Central memory CD8-positive, alpha-beta T cell (primary cell): ENCODE measurements around the gene CPNE6.

ENCODE experiments used
- ATAC-seq: fragments of 150-1000 bp; cut with Tn5 transposase; replicated peaks from 2 replicates; pipeline ENCODE4 v1.10.0; 2022; ENCODE audit warnings: mild to moderate bottlenecking, moderate FRiP score, moderate number of reproducible peaks; ENCODE audit not compliant: poor library complexity, severe bottlenecking; ENCODE audit errors: extremely low read depth
- DNase-seq, 2 donors: peaks; one replicate each; pipeline ENCODE4 v3.0.0; 2021; ENCODE audit warnings: low spot score in 2 of 2
- H3K27ac Mint-ChIP-seq: one replicate; pipeline ENCODE4 v1.8.0; 2022; ENCODE audit warnings: low read depth, mild to moderate bottlenecking, moderate library complexity, mixed read lengths
- H3K27me3 Mint-ChIP-seq: one replicate; pipeline ENCODE4 v1.8.0; 2022; ENCODE audit warnings: mixed read lengths
- H3K36me3 Mint-ChIP-seq: one replicate; pipeline ENCODE4 v1.8.0; 2022; ENCODE audit warnings: mild to moderate bottlenecking, moderate library complexity, mixed read lengths; ENCODE audit not compliant: insufficient read depth
- H3K4me1 Mint-ChIP-seq: one replicate; pipeline ENCODE4 v1.8.0; 2022; ENCODE audit warnings: mixed read lengths
- H3K4me3 Mint-ChIP-seq: one replicate; pipeline ENCODE4 v1.8.0; 2022; ENCODE audit warnings: mild to moderate bottlenecking, moderate library complexity, mixed read lengths
- H3K9me3 Mint-ChIP-seq: one replicate; pipeline ENCODE4 v1.8.0; 2022; ENCODE audit warnings: mixed read lengths

The CPNE6 gene

GRCh38 chr14:24066496-24067132, 4.7 kb upstream of the CPNE6 start:
- H3K27me3 Mint-ChIP-seq: peaks cover 20% of the 10 kb centered on the region
- ATAC-seq (no peak), DNase-seq (no peak)
- no peak overlapping the region for H3K4me3 Mint-ChIP-seq
- no peaks in the 10 kb centered on the region for H3K9me3 Mint-ChIP-seq
- peaks cover 5% of the 10 kb centered on the region for H3K4me1 Mint-ChIP-seq
- no peak overlapping the region for H3K27ac Mint-ChIP-seq
- H3K36me3 Mint-ChIP-seq: no peaks in the 10 kb centered on the region

- peaks cover 5% of the 10 kb centered on the region for H3K4me1 Mint-ChIP-seq
- no peak for ATAC-seq
- no peak overlapping the region for H3K4me3 Mint-ChIP-seq
- no peaks in the 10 kb centered on the region for H3K9me3 Mint-ChIP-seq
- H3K36me3 Mint-ChIP-seq: no peaks in the 10 kb centered on the region
- peaks cover 20% of the 10 kb centered on the region for H3K27me3 Mint-ChIP-seq
- H3K27ac Mint-ChIP-seq: no peak overlapping the region
- DNase-seq: no peak
Measured at GRCh38 chr14:24067133-24068082, 4.0 kb upstream of the CPNE6 start.

DNA sequence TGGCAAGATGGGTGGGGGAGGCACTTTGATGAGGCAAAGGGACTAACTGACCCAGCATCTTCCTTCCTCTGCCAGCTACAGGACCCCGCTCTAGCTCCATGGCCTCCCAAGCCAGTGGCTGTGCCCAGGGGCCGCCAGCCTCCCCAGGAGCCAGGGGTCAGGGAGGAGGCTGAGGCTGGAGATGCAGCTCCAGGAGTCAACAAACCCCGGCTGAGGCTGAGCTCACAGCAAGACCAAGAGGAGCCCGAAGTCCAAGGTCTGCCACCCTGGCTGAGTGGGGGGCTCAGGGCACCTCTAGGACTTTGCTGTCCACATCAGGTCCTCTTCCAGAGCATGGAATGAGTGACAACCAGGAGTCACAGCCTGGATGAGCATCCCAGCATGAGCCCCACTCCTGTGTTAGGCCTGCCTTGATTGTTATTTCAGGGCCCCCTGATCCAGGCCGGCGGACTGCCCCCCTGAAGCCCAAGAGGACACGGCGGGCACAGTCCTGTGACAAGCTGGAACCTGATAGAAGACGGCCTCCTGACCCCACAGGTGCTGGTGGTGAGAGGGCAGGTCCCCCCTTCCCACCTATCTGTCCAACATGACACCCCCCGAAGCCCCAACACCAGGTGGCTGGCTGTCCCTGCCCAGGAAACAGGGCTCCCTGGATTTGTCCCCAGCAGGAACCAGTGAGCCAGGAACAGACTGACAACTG, 2.5 kb upstream of the CPNE6 start:
- Mint-ChIP-seq H3K36me3 (no peaks in the 10 kb centered on the region), H3K4me3 (no peak overlapping the region), H3K9me3 (no peaks in the 10 kb centered on the region), H3K27ac (no peak overlapping the region), H3K4me1 (peaks cover 5% of the 10 kb centered on the region), H3K27me3 (peaks cover 20% of the 10 kb centered on the region)
- DNase-seq (no peak), ATAC-seq (no peak)

GRCh38 chr14:24069411-24069735, 2.0 kb upstream of the CPNE6 start:
- Mint-ChIP-seq H3K27me3 (peaks cover 20% of the 10 kb centered on the region), H3K4me1 (peaks cover 5% of the 10 kb centered on the region), H3K9me3 (no peaks in the 10 kb centered on the region), H3K4me3 (no peak overlapping the region), H3K27ac (no peak overlapping the region), H3K36me3 (no peaks in the 10 kb centered on the region)
- no peak for DNase-seq
- ATAC-seq: no peak

DNA sequence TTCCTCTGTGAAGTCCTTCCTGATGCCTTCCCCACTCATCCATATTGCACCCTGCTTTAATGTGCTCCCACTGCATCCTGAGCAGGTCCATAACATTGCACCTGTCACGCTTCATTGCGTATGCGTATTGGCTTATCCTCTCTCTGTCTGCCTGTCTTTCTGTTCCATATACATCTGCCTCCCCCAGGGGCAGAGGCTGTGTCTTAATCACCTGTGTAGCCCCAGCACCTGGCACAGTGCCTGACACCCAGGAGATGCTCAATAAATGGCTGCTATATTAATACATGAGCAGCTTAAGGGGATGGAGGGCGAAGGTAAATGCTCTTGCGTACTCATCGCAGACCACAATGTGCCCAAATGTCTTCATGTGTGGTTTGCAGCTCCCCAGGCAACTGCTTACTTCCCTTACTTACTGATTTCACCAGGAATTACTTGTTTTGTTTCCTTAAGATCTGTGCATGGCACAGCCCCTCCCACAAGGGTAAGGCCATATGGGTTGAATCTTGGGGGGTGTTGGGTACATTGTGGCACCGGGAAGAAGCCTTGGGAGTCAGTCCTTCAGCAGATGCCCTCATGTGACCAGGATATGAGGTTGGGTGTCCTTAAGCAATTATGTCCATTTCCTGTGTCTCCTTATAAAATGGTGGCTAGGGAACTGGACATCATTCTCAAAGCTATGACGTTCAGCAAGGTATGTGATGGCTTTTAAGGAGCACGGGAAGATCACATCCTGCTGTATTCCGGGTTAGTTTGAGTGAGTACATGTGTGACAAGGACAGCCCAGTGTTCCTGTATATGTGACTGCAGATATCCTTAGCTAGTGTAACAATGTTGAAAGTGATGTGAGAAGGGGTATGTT, 848 bp upstream of the CPNE6 start:
- no peak overlapping the region for H3K4me3 Mint-ChIP-seq
- peaks cover 20% of the 10 kb centered on the region for H3K27me3 Mint-ChIP-seq
- no peaks in the 10 kb centered on the region for H3K36me3 Mint-ChIP-seq
- ATAC-seq (no peak), DNase-seq (no peak)
- peaks cover 5% of the 10 kb centered on the region for H3K4me1 Mint-ChIP-seq
- H3K27ac Mint-ChIP-seq: no peak overlapping the region
- H3K9me3 Mint-ChIP-seq: no peaks in the 10 kb centered on the region

DNA sequence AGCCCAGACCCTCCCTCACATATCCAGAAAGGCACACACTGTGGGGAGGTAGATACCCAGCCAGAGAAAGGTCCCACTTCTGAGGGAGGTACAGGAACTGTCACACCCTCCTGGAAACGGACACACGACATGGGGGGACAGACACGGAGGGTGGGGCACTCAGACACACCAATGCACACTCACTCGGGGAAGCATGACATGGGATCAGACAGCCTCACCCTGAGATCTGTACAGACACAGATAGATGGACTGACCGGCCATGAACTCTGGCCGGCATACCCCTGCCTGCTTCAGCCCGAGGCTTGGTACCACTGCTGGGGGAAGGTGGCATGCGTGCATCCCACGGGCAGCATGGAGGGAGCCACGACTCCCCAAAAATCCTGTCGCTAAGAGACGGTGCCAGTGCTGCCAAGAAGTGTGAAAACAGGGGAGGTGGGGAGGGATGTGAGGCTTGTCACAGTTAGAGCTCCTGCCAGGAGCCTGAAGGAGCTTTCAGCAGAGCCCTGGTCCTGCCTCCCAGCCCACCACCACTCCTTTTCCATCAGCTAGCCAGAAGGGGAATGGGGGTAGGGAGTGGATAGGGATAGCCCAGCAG, 571 bp downstream of the CPNE6 start:
- Mint-ChIP-seq H3K9me3 (no peaks in the 10 kb centered on the region), H3K36me3 (no peaks in the 10 kb centered on the region), H3K27me3 (peaks cover 20% of the 10 kb centered on the region), H3K4me3 (no peak overlapping the region), H3K27ac (no peak overlapping the region), H3K4me1 (peaks cover 5% of the 10 kb centered on the region)
- no peak for DNase-seq
- no peak for ATAC-seq

DNA sequence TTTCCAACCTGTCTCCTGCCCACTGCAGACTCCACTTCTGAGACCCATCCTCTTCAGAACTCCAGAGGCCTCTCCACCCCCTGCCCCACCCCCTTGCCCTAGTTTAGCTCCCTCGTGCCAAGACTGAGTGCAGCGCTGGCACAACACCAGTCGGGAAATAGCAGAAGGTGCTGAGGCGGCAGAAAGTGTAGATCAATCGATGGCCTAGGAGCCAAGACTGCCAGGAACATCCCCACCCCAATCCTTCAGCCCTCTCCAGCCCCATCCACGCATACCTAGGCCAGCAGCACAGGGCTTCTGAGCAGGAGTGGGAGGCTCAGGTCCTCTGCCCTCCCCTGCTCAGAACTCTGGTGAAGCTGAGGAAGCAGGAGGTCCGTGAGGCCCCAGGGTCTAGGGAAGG, 1.1 kb downstream of the CPNE6 start:
- Mint-ChIP-seq H3K27me3 (peaks cover 20% of the 10 kb centered on the region), H3K27ac (no peak overlapping the region), H3K36me3 (no peaks in the 10 kb centered on the region), H3K4me1 (peaks cover 5% of the 10 kb centered on the region), H3K9me3 (no peaks in the 10 kb centered on the region), H3K4me3 (no peak overlapping the region)
- ATAC-seq (no peak), DNase-seq (no peak)

GRCh38 chr14:24072881-24073877, 1.8 kb downstream of the CPNE6 start:
- DNase-seq: no peak
- H3K27me3 Mint-ChIP-seq: peaks cover 20% of the 10 kb centered on the region
- H3K36me3 Mint-ChIP-seq: peaks cover 1% of the 10 kb centered on the region
- no peak for ATAC-seq
- no peak overlapping the region for H3K4me3 Mint-ChIP-seq
- H3K27ac Mint-ChIP-seq: no peak overlapping the region
- H3K9me3 Mint-ChIP-seq: no peaks in the 10 kb centered on the region
- peaks cover 5% of the 10 kb centered on the region for H3K4me1 Mint-ChIP-seq

GRCh38 chr14:24074625-24075484, 3.5 kb downstream of the CPNE6 start:
- H3K27me3 Mint-ChIP-seq: peaks cover 12% of the 10 kb centered on the region
- H3K27ac Mint-ChIP-seq: no peak overlapping the region
- ATAC-seq (no peak), DNase-seq (no peak)
- no peaks in the 10 kb centered on the region for H3K9me3 Mint-ChIP-seq
- no peak overlapping the region for H3K4me3 Mint-ChIP-seq
- H3K36me3 Mint-ChIP-seq: peaks cover 1% of the 10 kb centered on the region
- peaks cover 8% of the 10 kb centered on the region for H3K4me1 Mint-ChIP-seq

DNA sequence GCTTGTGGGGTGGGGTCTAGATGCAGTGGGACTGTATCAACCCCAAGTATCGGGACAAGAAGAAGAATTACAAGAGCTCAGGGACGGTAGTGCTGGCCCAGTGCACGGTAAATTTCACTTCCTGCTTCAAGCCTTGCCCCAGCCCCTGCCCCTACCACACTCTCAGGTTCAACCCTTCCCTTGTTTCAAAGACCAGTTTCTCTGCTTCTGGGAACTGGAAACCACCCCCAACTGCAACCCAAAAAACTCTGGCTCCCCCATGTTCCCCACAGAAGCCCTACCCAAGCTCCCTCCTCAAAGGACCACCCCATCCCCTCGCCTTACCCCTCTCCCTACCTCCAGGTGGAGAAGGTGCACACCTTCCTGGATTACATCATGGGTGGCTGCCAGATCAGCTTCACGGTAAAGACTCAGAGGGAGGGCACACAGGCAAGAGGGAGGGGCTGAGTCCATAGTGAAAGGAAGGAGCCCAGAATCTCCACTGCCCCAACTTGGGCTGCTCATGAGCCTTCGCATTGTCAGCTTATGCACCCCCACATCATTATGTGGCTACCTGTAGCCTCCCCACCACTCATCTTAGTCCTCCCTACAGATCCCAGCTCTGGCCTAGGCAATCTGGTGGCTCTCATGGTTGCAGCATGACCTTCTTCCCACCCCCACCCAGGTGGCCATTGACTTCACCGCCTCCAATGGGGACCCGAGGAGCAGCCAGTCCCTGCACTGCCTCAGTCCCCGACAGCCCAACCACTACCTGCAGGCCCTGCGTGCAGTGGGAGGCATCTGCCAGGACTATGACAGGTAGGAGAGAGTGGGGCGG, 4.3 kb downstream of the CPNE6 start:
- peaks cover 1% of the 10 kb centered on the region for H3K36me3 Mint-ChIP-seq
- no peaks in the 10 kb centered on the region for H3K9me3 Mint-ChIP-seq
- DNase-seq: no peak
- no peak overlapping the region for H3K4me3 Mint-ChIP-seq
- H3K27ac Mint-ChIP-seq: no peak overlapping the region
- H3K27me3 Mint-ChIP-seq: peaks cover 7% of the 10 kb centered on the region
- H3K4me1 Mint-ChIP-seq: peaks cover 16% of the 10 kb centered on the region
- ATAC-seq: no peak
